OCI-LY3 (cell line): ENCODE results near the gene CHST8.

Source experiments
- EZH2phosphoT487 ChIP-seq: fragments of 200-600 bp; shearing (Covaris generic); IDR thresholded peaks from 2 replicates; pipeline ENCODE4 v1.6.1; 2018; ENCODE audit warnings: antibody characterized with exemption, mixed run types, low read depth
- TF ChIP-seq, protein P1 (sequence below): fragments of 200-600, 300-600 bp; sonication (generic); IDR thresholded peaks from 2 replicates; pipeline ENCODE4 v1.5.1; 2014; ENCODE audit warnings: antibody characterized with exemption, low read length, low read depth

DNA sequence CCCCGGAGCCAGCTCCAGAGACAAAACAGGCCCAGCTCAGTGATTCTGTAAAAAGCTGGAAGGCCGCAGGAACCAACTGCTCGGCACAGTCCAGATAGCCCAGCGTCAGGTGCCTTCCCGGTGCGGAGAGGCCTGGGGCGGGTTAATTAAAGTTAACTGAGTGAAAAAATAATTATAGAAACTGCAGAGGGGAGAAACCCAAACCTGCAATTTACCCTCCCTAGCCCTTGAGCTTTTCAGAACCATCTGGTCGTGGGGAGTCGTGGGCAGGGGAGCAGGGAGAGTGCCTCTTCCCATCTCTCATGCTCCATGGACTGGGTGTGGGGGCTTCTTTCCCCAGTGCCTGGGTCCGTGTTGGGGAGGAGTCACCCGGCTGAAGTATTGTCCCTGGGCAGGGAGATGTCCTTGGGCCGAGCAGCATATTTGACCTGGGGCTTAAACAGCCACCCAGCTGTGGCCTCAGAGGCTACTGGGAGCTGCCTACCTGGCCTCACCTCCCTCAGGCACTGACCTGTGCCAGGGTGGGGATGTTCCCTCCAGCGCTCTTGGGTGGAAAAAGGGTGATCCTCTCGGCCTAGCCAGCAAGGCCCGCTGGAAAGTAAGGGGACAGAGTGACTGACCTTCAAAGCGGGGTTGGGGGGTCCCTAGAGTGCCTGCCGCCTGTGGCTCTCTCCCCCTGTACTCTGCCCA lies 65.9 kb downstream of the CHST8 start:
- TF ChIP-seq, protein P1, sequence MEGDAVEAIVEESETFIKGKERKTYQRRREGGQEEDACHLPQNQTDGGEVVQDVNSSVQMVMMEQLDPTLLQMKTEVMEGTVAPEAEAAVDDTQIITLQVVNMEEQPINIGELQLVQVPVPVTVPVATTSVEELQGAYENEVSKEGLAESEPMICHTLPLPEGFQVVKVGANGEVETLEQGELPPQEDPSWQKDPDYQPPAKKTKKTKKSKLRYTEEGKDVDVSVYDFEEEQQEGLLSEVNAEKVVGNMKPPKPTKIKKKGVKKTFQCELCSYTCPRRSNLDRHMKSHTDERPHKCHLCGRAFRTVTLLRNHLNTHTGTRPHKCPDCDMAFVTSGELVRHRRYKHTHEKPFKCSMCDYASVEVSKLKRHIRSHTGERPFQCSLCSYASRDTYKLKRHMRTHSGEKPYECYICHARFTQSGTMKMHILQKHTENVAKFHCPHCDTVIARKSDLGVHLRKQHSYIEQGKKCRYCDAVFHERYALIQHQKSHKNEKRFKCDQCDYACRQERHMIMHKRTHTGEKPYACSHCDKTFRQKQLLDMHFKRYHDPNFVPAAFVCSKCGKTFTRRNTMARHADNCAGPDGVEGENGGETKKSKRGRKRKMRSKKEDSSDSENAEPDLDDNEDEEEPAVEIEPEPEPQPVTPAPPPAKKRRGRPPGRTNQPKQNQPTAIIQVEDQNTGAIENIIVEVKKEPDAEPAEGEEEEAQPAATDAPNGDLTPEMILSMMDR: no peak
- TF ChIP-seq EZH2phosphoT487: no peak
